ENCODE measurements around the gene OR2T35.

GRCh38 chr1:248631354-248632008 lies 13.6 kb downstream of the OR2T35 start:
- TF ChIP-seq SPI1 (IDR thresholded peaks at IDR 0.05; ENCODE audit: low read depth, low read length) (no peak), POLR2AphosphoS5 (IDR thresholded peaks at IDR 0.05; ENCODE audit: low read depth, low read length) (no peak), POLR2A (IDR thresholded peaks at IDR 0.05; ENCODE audit: low read depth, low read length) (no peak)

All from GM12891 (cell line).